Measurements from ENCODE around the gene PKD1. TPM values are rescaled to one million over a fixed set of nuclear protein-coding genes. Genes with fewer than 3 reads are reported as not detected.

The PKD1 gene
- total RNA-seq, 1 experiment from 2014 or later, result 137 TPM

DNA sequence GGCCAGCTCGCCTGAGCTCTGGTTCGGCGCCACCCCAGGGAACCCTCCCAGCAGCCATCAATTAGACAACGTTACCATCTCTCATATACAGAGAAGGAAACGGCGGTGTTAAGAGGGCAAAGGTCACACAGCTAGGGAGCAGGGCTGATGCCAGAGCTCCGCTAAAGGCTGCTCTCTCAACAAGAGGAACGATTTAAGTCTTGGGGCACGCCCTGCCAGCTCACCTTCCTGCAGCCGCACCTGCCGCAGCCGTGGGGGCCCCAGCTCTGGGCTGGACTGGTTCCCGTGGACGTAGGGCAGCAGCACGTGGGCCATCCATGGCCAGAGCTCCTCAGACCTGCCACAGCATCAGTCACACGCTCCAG is 43.5 kb downstream of the PKD1 start:
- DNase-seq (ENCODE audit: low read depth, low spot score), result no peak
- no TSS peak for BruUV-seq (replicated peaks)
- RAD21 ChIA-PET (ENCODE audit: low non-redundant PET in 1 of 2, low total read pairs in 2 of 2, uncharacterized antibody in 2 of 2, unreplicated experiment in 2 of 2), result interaction anchor here in 1 of 2 experiments (0.9 kb wide), 1 partner anchor 48 kb away, joined by 4 read pairs; no protein-coding TSS in a partner anchor
- peak overlapping the region; percentile 49 to 62 for H3K4me3 ChIP-seq (replicated peaks in 1 of 2; ENCODE audit: low read depth in 1 of 2, low read length in 2 of 2)
- no peaks in the 10 kb centered on the region for H3K79me2 ChIP-seq (ENCODE audit: insufficient read depth, low read length)
- H3K9me3 ChIP-seq (ENCODE audit: control insufficient read depth in 1 of 2, insufficient read depth in 1 of 2, low read depth in 1 of 2, low read length in 2 of 2), result no peaks in the 10 kb centered on the region
- H3K4me2 ChIP-seq (ENCODE audit: low read length), result peak overlapping the region; percentile 91
- H3K36me3 ChIP-seq (ENCODE audit: control insufficient read depth in 1 of 2, insufficient read depth in 2 of 2, low read length in 2 of 2), result peaks cover 11 to 19% of the 10 kb centered on the region in 2 experiments; a peak in 3 of 4 replicates
- H3K27ac ChIP-seq (ENCODE audit: low read depth, low read length), result peak overlapping the region; percentile 84
- H3K27me3 ChIP-seq (ENCODE audit: insufficient read depth, low read length), result no peaks in the 10 kb centered on the region
- TF ChIP-seq, protein P1, sequence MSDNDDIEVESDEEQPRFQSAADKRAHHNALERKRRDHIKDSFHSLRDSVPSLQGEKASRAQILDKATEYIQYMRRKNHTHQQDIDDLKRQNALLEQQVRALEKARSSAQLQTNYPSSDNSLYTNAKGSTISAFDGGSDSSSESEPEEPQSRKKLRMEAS (IDR thresholded peaks at IDR 0.05), result peak; percentile 25; the same call in 1 of the 2 replicates
- TF ChIP-seq, protein P2, sequence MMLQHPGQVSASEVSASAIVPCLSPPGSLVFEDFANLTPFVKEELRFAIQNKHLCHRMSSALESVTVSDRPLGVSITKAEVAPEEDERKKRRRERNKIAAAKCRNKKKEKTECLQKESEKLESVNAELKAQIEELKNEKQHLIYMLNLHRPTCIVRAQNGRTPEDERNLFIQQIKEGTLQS (IDR thresholded peaks at IDR 0.05), result no peak
- TF ChIP-seq CEBPB (IDR thresholded peaks at IDR 0.05; ENCODE audit: low read depth) (no peak), CTCF (IDR thresholded peaks at IDR 0.05 in 2 of 3, conservative IDR thresholded peaks at IDR 0.05 in 1 of 3; ENCODE audit: borderline replicate concordance in 1 of 3, insufficient read depth in 1 of 3, low read depth in 2 of 3, low read length in 2 of 3) (no peak), JUND (IDR thresholded peaks at IDR 0.05) (no peak), EZH2 (IDR thresholded peaks at IDR 0.05) (no peak), REST (IDR thresholded peaks at IDR 0.05; ENCODE audit: low read depth) (no peak), FOSL1 (IDR thresholded peaks at IDR 0.05; ENCODE audit: low read depth) (no peak), POLR2AphosphoS5 (IDR thresholded peaks at IDR 0.05; ENCODE audit: low read depth, low read length) (peak; percentile 6; the same call in 1 of the 2 replicates), CBX3 (IDR thresholded peaks at IDR 0.05; ENCODE audit: low read depth) (no peak), SIN3A (IDR thresholded peaks at IDR 0.05; ENCODE audit: low read depth) (no peak), RAD21 (IDR thresholded peaks at IDR 0.05; ENCODE audit: low read depth) (no peak), EGR1 (IDR thresholded peaks at IDR 0.05; ENCODE audit: low read depth) (no peak), ZNF274 (IDR thresholded peaks at IDR 0.05; ENCODE audit: low read depth, low read length) (no peak), ZFX (IDR thresholded peaks at IDR 0.05) (no peak)
- TF ChIP-seq, protein P3, sequence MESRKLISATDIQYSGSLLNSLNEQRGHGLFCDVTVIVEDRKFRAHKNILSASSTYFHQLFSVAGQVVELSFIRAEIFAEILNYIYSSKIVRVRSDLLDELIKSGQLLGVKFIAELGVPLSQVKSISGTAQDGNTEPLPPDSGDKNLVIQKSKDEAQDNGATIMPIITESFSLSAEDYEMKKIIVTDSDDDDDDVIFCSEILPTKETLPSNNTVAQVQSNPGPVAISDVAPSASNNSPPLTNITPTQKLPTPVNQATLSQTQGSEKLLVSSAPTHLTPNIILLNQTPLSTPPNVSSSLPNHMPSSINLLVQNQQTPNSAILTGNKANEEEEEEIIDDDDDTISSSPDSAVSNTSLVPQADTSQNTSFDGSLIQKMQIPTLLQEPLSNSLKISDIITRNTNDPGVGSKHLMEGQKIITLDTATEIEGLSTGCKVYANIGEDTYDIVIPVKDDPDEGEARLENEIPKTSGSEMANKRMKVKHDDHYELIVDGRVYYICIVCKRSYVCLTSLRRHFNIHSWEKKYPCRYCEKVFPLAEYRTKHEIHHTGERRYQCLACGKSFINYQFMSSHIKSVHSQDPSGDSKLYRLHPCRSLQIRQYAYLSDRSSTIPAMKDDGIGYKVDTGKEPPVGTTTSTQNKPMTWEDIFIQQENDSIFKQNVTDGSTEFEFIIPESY (IDR thresholded peaks at IDR 0.05; ENCODE audit: extremely low read depth, insufficient replicate concordance, low read length), result no peak
- intact Hi-C loops (cut with micrococcal nuclease), result no loop called here
- peak overlapping the region; percentile 69 for H3K9ac ChIP-seq (ENCODE audit: low read length)
- H4K20me1 ChIP-seq (ENCODE audit: insufficient read depth), result no peaks in the 10 kb centered on the region
- peaks cover 9 to 29% of the 10 kb centered on the region in 2 experiments for H3K4me1 ChIP-seq (ENCODE audit: control insufficient read depth in 1 of 2, insufficient read depth in 2 of 2, low read length in 2 of 2)
- no peak for ATAC-seq
- POLR2A ChIA-PET, result no interaction called here
- H3K9me2 ChIP-seq (ENCODE audit: insufficient read depth), result no peaks in the 10 kb centered on the region
- CTCF ChIA-PET, result no interaction called here
- no peak overlapping the region for H2AFZ ChIP-seq (ENCODE audit: low read depth, low read length, poor library complexity, severe bottlenecking)

All from HCT116 (cell line).